Gastrocnemius medialis (tissue), 4 donors: ENCODE data around the gene MLN. TPM values are rescaled to one million over a fixed set of nuclear protein-coding genes. Genes with fewer than 3 reads are reported as not detected.

Experiments used
- ATAC-seq, 2 donors: fragments of 150-250 bp; one replicate each; pipeline ENCODE4 v1.9.1; 2016
- DNase-seq, 2 donors: peaks; one replicate each; pipeline ENCODE4 v3.0.0-alpha.2; 2019
- H3K27ac ChIP-seq, 4 donors: fragments of 200-600 bp; sonication (generic); 1 replicate in 1 of 4; 2 replicates in 3 of 4; pipeline ENCODE4 v1.5.1; 2016 to 2018; ENCODE audit warnings: mild to moderate bottlenecking in 2 of 4, moderate library complexity in 1 of 4
- H3K27me3 ChIP-seq, 3 donors: fragments of 200-600 bp; sonication (generic) in 2 of 3; 1 replicate in 1 of 3; 2 replicates in 2 of 3; pipeline versions ENCODE4 v1.5.1 to v1.6.0; 2016 to 2019; ENCODE audit warnings: mild to moderate bottlenecking in 1 of 3, moderate library complexity in 1 of 3
- H3K36me3 ChIP-seq, 2 donors: fragments of 200-600 bp; sonication (generic) in 1 of 2; one replicate each; pipeline ENCODE4 v1.5.1; 2017 to 2018
- H3K4me1 ChIP-seq, 2 donors: fragments of 200-600 bp; sonication (generic) in 1 of 2; one replicate each; pipeline ENCODE4 v1.5.1; 2016 to 2017; ENCODE audit warnings: mild to moderate bottlenecking in 2 of 2
- H3K4me3 ChIP-seq, 4 donors: fragments of 200-600 bp; sonication (generic) in 3 of 4; 1 replicate in 1 of 4; 2 replicates in 3 of 4; pipeline ENCODE4 v1.5.1; 2016 to 2019; ENCODE audit warnings: mild to moderate bottlenecking in 2 of 4
- H3K9me3 ChIP-seq, 3 donors: fragments of 200-600 bp; sonication (generic) in 2 of 3; 1 replicate in 1 of 3; 2 replicates in 2 of 3; pipeline ENCODE4 v1.5.1; 2016 to 2019
- POLR2A ChIP-seq, 2 donors: fragments of 450-650 bp; IDR thresholded peaks; one replicate each; pipeline ENCODE4 v1.6.1; 2017; ENCODE audit warnings: antibody characterized with exemption in 2 of 2, mild to moderate bottlenecking in 2 of 2, moderate library complexity in 2 of 2
- in situ Hi-C, 4 donors: fragments of 200-750 bp; cut with MboI; loops; one replicate each; pipeline versions ENCODE4 v1.15.0 to v1.8.0; 2017; ENCODE audit warnings: low sequenced_read_pairs in 4 of 4
- intact Hi-C: fragments of 100-400 bp; cut with DNase I; formaldehyde crosslinking; loops from one replicate; pipeline ENCODE4 v1.15.1; 2023; ENCODE audit warnings: low total_unique reads
- total RNA-seq, 4 donors: library from RNA; depleted of rRNA; stranded (reverse); fragments of >200 nt; gene quantifications; one replicate each; pipeline versions ENCODE4 v1.1.0 to v1.2.3, GENCODE V29; 2016
- TF ChIP-seq, protein P1 (sequence below), 5 experiments: fragments of 450-650 bp in 3 of 5; fragments of 200-600 bp in 2 of 5; sonication (generic) in 2 of 5; IDR thresholded peaks in 4 of 5; conservative IDR thresholded peaks in 1 of 5; 1 replicate in 4 of 5; 2 replicates in 1 of 5; pipeline ENCODE4 v1.5.1; 2016 to 2019; ENCODE audit warnings: antibody characterized with exemption in 5 of 5, mild to moderate bottlenecking in 3 of 5, moderate library complexity in 3 of 5

Gene MLN
- total RNA-seq, 4 donors from 2014 or later, result not detected

DNA sequence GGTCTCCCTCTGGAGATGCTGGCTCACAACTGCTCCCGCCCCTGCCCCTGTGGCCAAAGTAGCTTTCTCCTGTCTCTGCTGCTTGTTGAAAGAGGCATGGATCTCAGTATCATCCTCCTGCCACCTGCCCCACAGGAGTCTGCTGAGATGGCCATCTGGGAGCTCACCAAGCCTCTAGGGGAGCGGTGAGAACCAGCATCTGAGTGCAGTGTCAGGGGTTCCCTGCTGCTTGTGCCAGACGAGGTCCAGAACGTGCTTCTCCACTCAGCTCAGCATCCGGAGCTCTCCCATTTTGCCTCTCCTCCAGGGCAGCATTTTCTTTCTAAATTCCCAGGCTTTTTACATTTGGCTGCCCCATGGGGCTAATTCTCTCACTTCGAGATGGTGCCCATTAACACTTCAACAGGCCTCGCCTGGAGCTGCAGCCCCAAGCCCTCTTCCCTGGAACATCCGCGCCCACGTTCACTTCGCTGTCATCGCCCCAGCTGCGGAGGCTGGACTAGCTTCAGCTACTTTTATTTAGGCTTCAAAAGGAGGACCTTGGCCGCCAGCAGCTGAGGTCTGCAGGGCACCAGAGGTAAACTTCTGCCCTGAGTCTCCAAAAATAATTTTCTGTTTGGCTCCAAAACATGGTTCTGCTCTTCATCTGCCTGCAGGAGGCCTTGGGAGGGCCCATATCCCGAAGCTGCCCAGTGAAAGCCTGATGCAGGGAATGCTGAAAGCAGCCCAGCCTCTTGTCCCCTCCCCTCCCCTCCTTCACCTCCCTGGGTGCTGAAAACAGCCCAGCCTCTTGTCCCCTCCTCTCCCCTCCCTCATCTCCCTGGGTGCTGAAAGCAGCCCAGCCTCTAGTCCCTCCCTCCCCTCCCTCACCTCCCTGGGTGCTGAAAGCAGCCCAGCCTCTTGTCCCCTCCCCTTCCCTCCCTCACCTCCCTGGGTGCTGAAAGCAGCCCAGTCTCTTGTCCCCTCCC lies 25.2 kb upstream of the MLN start:
- Histone ChIP-seq H3K27ac (no peak overlapping the region), H3K4me1 (no peaks in the 10 kb centered on the region), H3K9me3 (no peaks in the 10 kb centered on the region), H3K4me3 (no peak overlapping the region), H3K27me3 (peaks cover 0 to 5% (median 3%) of the 10 kb centered on the region in 3 donors), H3K36me3 (no peaks in the 10 kb centered on the region)
- in situ Hi-C loops, result no loop called here
- intact Hi-C loops, result no loop called here
- TF ChIP-seq, protein P1, sequence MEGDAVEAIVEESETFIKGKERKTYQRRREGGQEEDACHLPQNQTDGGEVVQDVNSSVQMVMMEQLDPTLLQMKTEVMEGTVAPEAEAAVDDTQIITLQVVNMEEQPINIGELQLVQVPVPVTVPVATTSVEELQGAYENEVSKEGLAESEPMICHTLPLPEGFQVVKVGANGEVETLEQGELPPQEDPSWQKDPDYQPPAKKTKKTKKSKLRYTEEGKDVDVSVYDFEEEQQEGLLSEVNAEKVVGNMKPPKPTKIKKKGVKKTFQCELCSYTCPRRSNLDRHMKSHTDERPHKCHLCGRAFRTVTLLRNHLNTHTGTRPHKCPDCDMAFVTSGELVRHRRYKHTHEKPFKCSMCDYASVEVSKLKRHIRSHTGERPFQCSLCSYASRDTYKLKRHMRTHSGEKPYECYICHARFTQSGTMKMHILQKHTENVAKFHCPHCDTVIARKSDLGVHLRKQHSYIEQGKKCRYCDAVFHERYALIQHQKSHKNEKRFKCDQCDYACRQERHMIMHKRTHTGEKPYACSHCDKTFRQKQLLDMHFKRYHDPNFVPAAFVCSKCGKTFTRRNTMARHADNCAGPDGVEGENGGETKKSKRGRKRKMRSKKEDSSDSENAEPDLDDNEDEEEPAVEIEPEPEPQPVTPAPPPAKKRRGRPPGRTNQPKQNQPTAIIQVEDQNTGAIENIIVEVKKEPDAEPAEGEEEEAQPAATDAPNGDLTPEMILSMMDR (IDR thresholded peaks at IDR 0.05 in 4 of 5, conservative IDR thresholded peaks at IDR 0.05 in 1 of 5), result no peak
- no peak for TF ChIP-seq POLR2A (IDR thresholded peaks at IDR 0.05)
- ATAC-seq, result no peak
- DNase-seq, result no peak

DNA sequence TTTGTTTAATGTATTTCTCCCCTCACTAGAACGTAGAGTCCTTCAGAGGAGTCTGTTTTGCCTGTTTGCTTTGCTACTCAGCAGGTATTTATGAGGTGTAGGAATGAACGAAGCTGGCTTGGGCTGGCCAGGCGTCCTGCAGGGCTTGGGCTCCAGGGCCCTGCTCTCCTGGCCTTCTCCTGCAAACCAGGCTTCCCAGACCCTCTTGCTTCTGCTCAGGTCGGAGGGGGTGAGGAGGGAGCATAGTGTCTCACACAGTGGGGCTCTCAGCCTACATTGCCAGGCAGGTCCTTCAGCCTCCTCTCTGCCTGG lies 24.6 kb upstream of the MLN start:
- intact Hi-C loops (no loop called here), in situ Hi-C loops (no loop called here)
- Histone ChIP-seq H3K27me3 (peaks cover 0 to 5% (median 3%) of the 10 kb centered on the region in 3 donors), H3K9me3 (no peaks in the 10 kb centered on the region), H3K36me3 (no peaks in the 10 kb centered on the region), H3K4me1 (no peaks in the 10 kb centered on the region), H3K4me3 (no peak overlapping the region), H3K27ac (no peak overlapping the region)
- no peak for ATAC-seq
- TF ChIP-seq POLR2A (IDR thresholded peaks at IDR 0.05), result no peak
- TF ChIP-seq, protein P1 (IDR thresholded peaks at IDR 0.05 in 4 of 5, conservative IDR thresholded peaks at IDR 0.05 in 1 of 5), result no peak
- no peak for DNase-seq

DNA sequence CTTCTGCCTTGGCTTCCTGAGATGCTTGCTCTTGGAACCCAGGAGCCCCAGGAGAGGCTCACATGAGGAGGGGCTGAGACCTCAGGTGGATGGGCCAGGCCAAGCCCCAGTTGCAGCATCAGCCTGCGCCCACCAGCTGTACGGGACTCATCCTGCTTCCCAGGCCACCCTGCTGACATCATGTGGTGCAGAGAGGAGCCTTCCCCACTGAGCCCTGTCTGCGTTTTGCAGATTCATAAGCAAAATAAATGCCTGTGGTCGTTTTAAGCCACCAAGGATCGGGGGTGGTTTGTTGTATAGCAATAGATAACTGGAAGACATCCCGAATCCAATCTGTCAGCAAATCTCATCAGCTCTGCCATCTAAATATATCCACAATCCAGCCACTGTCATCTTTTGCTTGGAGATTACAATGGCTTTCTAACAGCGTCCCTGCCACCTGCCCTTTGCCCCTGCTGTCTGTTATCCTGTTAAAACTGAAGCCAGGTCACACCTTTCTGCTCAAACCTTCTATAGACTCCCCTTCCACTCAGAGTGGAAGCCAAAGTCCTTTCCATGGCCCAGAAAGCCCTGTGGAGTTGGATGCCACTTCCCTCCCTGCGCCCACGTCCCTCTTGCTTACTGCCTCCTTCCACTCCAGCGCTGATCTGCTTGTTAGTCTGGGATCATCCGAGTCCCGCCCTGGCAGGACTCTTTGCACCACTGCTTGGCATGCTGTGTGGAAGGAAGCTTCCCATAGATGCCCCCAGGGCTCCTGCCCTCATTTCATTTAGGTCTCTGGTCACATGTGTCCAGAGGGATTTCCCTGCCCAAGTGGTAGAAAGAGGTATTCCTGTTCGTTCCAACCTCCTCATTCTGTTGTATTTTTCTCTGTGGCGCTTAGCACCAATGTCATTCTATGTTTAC lies 24.0 kb upstream of the MLN start:
- intact Hi-C loops, result no loop called here

DNA sequence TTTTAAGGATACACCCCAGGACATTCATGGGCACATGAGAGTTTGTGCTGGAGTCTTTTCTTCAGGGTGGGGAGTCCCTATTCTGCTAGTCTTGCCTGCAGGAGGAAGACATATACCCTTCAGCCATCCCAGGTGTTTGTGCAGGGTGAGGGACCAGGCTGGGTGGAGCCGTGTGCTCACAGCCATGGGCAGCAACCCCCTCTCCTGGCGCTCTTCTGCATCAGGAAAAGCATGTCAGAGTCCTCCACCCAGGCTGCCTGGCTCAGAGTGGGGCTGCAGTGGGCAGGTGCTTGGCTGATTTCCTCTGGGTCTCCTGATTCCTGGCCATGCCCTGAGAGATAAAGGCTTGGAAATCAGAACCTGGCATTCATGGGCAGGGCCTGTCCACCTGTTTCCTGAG lies 22.7 kb upstream of the MLN start:
- in situ Hi-C loops, result no loop called here

More for the DNA sequence above, 24.0 kb upstream of the MLN start:
- no peaks in the 10 kb centered on the region for H3K4me1 ChIP-seq
- no peak overlapping the region for H3K4me3 ChIP-seq
- in situ Hi-C loops, result no loop called here
- no peak for TF ChIP-seq POLR2A (IDR thresholded peaks at IDR 0.05)
- TF ChIP-seq, protein P1 (IDR thresholded peaks at IDR 0.05 in 4 of 5, conservative IDR thresholded peaks at IDR 0.05 in 1 of 5), result no peak
- no peaks in the 10 kb centered on the region for H3K9me3 ChIP-seq
- no peaks in the 10 kb centered on the region for H3K36me3 ChIP-seq
- ATAC-seq (no peak), DNase-seq (no peak)
- H3K27ac ChIP-seq, result no peak overlapping the region
- peaks cover 0 to 5% (median 3%) of the 10 kb centered on the region in 3 donors for H3K27me3 ChIP-seq

More for the DNA sequence above, 22.7 kb upstream of the MLN start:
- no peak for TF ChIP-seq POLR2A (IDR thresholded peaks at IDR 0.05)
- TF ChIP-seq, protein P1 (IDR thresholded peaks at IDR 0.05 in 4 of 5, conservative IDR thresholded peaks at IDR 0.05 in 1 of 5), result no peak
- H3K27ac ChIP-seq, result no peak overlapping the region
- H3K36me3 ChIP-seq, result no peaks in the 10 kb centered on the region
- H3K27me3 ChIP-seq, result peaks cover 0 to 5% (median 3%) of the 10 kb centered on the region in 3 donors
- H3K4me3 ChIP-seq, result no peak overlapping the region
- no peak for DNase-seq
- H3K4me1 ChIP-seq, result no peaks in the 10 kb centered on the region
- no peaks in the 10 kb centered on the region for H3K9me3 ChIP-seq
- ATAC-seq, result no peak
- intact Hi-C loops, result no loop called here
